Bone marrow (tissue), 2 donors: ENCODE measurements around the gene KNDC1.
"Not testable (repeated sequence)": the region's sequence is repeated elsewhere in the genome, so short reads cannot be mapped to it uniquely, and the experiment has no call there.

Experiments
- DNase-seq, 2 donors: peaks; one replicate each; lab custom pipeline; 2025; lab: John Stamatoyannopoulos, UW

Gene KNDC1

DNA sequence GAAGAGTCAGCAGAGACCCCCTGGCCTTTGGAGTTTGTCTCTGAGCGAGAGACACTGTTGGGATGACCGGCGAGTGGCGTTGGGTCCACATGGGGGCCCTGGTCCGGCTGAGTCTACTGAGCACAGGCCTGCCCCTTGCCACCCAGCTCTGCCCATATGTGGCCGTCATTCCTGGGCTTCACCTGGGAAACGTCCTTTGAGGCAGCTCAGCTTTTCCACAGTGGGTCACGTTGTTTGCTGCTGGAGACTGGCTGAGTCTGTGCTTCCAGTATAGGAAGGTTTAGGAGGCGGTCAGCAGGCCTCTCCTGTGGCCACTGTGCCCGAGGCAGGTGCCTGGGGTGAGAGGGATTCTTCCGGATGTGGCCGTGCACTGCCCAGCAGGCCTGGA lies 99.6 kb downstream of the KNDC1 start:
- no peak for DNase-seq

DNA sequence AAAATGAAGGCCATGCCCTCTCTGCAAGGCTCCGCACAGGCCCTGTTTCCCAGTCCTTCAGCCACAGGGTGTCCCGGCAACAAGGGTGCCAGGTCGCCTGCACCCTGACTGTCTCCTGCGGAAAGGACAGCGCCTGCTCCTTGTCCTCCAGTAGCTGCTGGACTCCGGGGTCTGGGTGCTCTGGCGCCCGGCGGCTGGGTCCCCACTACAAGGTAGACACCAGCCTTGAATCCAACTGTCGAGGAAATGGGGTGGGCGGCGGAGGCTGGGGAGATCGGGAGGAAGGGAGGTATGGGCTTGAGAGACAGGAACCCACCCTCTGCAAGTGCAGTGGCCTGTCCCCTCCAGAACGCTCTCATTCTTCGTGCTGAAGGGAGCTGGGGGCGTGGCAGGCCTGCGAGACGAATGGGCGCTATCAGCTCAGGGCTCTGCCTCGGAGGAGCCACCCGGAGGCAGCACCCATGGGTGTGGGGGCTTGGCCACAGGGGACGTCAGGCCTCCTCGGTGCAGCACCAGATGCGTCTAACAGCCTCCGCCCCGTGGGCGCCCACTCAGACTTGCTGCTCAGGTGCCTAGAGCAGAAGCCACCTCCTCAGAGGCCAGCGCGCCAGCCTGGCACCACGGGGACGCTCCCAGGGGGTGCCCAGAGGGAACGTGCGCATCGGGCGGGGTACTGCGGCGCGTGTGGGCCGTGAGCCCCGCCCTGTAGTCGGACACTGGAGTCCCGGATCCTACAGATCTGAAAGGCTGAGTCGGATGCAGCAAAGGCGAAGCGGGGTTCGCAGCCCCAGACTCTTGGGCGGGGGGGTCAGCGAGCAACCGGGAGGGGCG lies 101.1 kb downstream of the KNDC1 start:
- no peak for DNase-seq

DNA sequence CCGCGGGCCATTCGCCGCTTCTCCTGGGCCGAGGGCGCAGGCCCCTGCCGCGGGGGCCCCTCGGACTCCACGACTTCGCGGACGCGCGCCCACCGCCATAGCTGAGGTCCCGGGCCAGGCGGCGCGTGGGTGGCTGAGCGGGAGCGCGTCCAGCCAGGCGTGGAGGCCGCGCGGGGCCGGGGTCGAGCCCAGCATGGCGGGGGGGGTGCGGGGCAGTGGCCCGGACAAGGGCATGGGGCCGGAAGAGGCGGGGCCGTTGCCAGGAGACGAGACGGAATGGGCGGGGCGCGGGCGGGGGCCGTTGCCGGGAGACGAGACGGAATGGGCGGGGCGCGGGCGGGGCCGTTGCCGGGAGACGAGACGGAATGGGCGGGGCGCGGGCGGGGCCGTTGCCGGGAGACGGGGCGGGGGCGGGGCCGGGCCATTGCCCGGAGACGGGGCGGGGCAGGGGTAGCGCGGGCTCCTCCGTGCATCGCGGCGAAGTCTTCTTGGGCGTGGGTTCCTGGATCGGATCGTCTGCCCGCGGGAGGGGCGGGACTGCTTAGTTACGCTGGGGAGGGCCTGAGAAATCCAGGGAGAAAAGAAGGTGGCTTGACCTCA lies 101.8 kb downstream of the KNDC1 start:
- peak; percentile 37 to 72 for DNase-seq

DNA sequence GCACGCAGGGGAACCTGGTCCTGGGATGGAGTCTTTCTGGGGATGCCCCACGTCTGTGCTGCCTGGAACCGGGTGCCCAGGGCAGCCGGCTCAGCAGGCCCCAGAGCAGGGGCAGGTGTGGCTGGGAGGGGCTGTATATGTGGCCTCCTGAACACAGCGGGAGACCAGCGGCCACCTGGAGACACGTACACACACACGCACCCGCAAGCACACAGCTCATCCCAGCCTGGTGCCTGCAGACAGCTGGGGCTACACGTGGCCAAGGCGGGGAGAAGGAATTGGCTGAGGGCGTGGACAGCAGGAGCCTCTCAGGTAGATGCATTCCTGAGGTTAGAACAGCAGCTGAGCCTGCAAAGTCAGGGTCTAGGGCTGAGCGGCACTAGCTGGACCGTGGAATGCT lies 102.7 kb downstream of the KNDC1 start:
- no peak for DNase-seq

DNA sequence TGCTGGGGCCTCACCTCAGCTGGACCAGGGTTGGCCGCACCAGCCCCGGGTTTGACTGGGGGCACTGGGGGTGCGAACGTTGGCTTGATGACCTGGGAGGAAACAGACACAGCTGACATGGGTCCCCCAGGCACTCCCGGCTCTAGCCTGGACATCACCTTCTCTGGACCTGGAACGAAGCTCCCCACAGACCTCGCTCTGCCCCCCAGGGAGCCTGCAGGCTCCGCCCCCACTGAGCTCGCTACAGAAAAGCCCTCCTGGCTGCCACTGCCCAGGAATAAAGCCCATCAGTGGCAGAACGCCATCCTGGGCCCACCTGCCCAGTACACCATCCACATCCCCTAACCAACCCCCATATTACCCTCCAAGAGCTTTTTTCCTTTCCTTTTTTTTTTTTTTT lies 103.7 kb downstream of the KNDC1 start:
- DNase-seq, result no peak

DNA sequence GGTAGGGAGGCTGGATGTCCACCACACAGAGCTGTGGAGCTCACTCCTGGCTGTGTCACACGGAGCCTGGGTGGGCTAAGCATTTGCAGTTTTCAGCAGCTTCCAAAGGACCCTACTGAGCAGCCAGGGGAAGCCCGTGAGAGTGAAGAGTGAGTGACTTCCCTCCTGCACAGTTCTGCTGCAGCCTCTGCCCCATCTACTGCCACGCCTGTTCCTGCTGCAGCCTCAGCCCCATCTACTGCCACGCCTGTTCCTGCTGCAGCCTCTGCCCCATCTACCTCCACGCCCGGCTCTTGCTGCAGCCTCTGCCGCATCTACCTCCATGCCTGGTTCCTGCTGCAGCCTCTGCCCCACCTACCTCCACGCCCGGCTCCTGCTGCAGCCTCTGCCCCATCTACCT lies 104.4 kb downstream of the KNDC1 start:
- DNase-seq, result no peak

DNA sequence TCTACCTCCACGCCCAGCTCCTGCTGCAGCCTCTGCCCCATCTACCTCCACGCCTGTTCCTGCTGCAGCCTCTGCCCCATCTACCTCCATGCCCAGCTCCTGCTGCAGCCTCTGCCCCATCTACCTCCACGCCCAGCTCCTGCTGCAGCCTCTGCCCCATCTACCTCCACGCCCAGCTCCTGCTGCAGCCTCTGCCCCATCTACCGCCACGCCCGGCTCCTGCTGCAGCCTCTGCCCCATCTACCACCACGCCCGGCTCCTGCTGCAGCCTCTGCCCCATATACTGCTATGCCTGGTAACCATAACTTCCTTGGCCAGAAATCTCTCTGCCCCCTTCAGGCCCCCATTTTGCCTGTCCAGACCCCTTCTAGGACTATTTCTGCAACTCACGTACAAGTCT lies 105.0 kb downstream of the KNDC1 start:
- not testable (repeated sequence) for DNase-seq

DNA sequence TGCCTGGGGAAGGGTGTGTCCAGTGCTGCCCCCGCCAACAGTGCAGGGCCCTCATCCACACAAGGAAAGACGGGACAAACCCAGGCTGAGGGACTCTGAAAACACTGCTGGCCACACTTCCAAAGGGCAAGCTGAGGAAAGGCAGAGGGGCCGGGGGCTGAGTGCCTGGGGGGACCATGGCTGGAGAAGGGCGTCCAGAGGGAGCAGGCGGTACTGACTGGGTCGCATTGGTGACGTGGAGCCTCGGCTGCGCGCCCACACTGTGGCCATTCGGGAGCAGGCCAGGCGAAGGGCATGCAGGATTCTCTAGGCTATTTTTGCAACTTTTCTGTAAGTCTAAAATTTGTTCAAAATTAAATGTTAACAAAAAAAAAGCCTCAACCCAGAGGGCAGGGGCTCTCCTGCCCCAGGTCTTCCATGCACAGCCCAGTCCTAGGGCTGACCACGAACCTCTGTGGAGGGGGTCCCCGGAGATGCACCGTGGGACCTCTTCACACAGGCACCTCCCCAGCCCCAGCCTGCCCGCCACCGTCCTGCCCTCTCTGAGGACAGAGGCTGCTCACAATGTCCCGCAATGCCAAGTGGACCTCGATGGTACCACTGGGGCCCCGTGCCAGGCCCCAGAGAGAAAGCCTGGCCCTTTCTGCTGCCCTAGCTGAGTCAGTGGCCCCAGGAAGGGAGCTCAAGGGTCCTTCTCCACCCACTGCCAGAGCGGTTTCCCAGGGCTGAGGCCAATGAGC lies 106.2 kb downstream of the KNDC1 start:
- DNase-seq, result no peak

DNA sequence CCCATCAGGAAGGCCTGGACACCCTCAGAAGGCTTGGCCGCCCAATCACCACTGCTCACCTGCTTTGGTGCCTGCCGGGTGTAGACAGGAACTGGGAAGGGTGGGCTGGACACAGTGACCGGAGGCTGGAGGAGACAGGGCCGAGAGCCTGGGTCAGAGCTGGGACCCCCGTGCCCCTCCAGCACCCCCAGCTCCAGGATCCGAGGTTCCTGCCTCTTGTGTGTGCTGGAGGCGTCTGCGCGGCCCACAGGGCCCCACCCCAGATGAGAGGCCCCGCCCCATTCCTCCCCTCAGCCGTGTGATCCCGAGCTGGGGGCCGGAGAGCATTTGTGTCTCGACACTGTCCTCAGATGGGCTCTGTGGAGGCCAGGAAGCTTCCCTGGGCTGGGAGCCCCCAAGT lies 107.3 kb downstream of the KNDC1 start:
- DNase-seq, result no peak

DNA sequence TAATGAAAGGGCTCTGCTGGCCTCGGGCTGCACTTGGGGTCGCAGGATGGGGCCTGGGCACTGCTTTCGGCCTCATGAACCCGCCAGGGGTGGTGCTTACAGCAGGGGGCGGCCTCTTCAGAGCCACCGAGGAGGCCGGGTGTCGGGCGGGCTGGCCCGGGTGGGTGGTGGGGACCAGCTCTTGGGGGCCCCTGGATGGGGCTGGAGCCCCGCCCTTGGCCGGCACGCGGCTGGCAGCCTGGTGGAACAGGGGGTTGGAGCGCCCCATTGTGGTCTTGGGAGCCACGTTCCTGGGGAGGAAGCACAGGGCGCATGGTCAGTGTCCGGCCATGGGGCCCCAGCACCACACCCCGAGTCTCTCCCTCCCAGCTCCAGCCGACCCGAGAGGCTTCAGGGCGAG lies 107.8 kb downstream of the KNDC1 start:
- DNase-seq, result no peak

DNA sequence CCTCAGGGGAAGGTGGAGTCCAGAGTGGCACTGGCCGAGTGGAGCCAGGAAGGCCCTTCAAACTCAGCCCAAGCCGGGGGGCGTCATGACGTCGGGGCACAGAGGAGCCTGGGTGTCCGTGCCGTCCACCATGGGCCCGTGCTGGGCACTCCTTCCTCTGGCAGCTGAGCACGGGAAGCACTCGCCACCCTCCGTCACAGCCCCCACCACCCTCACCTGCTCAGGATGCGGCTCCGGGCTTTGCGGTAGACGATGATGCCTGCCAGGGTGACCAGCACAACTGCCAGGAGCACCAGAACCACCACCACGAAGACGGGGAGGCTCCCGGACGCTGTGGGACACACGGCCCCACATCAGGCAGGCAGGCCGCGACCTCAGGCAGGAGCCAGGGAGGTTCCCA lies 108.5 kb downstream of the KNDC1 start:
- no peak for DNase-seq

DNA sequence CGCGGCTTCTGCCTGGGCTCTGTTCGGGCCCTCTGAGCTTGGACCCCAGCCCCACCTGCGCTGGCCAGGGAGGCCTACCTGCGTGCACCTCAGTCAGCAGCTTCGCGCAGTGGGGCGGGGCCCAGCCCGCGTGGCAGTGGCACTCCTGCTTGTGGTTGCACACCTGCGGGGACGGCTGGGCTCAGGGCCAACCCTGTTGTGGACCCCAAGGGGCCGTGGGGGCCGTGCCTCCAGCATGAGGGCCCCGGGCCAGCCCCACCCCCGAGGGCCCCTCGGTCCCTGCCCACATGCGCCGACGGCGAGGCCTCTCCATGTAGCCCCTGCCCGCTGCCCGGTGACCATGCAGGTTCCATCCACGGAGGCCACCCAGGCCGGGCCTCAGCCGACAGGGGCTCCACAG lies 109.3 kb downstream of the KNDC1 start:
- DNase-seq, result no peak

DNA sequence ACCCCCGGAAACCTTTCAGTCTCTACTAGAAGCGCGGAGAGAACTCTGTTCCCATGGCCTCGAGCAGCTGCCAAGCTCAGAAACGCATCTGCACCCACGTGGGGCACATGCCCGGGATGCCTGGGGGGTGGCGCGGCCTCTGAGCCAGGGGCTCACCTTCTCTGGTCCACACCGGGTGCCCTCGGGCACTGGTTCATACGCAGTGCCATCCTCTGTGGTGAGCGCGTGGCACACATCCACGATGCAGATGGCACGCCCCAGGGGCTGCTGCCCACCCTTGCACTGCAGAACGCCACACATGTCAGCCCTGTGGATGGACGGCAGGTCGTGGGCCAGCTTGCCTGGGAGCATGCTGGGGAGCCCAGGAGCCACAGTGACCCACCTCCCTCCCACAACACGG lies 110.2 kb downstream of the KNDC1 start:
- no peak for DNase-seq

DNA sequence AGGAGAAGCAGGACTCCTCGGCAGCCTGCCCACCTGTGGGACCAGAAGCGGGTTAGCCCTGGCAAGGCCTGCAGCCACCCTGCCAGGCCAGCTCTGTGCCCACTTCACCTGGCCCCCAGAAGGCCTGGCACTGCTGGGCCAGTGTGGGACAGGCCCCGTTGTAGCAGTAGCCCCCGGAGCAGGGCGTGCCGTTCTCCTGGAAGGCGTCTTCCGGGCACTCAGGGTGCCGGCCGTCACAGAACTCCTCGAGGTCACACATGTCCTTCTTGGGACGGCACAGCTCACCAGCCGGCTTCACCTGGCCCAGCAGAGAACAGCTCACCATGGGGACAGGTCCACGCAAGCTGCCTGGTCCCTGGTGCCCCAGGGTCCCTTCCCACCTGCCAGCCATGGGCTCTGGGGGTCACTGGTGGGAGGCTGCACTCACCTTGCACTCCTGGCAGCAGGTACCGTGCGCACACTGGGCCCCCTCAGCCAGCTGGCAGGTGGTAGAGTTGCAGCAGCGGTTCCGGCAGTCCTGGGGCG lies 110.8 kb downstream of the KNDC1 start:
- no peak for DNase-seq

DNA sequence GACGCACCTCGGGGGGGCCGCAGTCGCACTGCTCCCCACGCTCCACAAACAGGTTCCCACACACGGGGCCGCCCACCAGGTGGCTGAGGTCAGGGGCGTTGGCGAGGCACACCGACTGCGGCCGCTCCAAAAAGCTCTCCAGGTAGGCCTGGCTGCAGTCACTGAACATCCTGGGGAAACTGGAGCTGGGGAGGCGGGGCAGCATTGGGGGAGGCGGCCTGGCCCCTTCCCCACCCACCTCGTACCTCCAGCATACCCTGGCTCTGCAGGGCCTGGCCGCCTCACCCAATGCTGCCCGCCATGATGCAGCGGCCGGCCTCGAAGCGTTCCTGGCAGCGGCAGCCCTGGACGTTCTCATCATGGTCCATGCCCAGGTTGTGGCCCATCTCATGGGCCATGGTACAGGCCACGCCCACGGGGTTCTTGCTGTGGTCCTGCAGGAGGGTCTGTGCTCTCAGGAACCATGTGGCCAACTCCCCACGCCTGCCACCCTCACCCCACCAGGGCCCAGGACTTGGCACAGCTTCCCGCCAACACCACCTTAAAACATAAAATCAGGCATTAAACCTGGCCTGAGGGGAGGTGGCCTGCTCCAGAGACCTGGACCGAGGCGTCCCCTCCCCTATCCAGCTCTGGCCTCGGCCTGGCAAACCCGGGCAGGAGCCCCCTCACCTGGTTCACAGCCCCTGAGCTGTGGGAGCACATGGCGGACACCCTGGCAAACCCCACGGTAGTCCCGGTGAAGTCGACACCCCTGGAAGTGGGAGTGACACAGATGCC lies 111.7 kb downstream of the KNDC1 start:
- no peak for DNase-seq

DNA sequence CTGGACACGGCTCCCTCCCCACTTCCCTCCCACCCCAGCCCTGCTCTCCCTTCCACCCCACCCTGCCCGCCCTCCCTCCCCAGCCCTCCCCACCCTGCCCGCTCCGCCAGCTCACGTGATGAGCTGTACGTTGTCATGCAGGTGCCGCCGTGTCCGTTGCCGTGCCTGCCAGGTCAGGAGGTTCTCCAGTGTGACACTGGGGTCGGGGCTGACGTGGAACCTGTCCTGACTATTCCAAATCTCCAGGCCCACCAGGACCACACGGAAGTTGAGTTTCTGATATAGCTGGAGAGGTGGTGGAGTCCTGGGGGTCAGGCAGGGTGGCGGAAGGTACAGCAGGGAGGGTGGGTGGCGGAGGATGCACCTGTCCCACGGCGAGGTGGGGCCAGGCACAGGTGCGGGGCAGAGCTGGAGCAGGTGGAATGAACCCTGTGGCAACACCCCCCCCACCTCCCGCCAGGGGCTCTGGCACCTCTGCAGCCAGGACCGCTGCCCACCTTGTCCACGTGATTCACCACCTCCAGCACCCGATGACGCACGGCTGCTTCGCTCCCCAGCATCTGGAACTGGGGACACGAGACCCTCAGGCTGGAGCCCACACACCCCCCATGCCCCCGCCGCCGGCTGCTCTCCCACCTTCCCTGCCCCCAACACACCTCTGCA lies 112.4 kb downstream of the KNDC1 start:
- no peak for DNase-seq

DNA sequence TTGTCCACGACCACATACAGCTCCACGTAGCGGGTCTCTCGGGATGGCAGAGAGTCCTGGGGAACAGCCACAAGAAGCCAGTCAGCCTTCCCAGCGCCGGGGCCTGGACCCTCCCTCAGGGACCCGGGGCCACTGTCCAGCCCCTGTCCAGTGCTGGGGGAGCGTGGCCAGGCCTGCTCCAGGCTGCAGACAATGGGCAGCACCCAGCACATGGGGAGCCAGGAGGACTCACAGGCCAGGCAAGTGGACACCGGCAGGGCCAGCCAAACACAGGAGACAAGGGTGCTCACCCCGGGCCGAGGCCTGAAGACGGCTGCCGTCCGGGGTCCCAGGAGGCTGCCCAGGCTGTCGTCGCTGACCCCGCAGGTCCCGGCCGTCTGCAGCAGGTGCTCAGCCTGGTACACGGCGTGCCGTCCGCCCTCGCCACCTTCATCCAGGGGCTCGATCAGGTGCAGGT lies 113.0 kb downstream of the KNDC1 start:
- no peak for DNase-seq

DNA sequence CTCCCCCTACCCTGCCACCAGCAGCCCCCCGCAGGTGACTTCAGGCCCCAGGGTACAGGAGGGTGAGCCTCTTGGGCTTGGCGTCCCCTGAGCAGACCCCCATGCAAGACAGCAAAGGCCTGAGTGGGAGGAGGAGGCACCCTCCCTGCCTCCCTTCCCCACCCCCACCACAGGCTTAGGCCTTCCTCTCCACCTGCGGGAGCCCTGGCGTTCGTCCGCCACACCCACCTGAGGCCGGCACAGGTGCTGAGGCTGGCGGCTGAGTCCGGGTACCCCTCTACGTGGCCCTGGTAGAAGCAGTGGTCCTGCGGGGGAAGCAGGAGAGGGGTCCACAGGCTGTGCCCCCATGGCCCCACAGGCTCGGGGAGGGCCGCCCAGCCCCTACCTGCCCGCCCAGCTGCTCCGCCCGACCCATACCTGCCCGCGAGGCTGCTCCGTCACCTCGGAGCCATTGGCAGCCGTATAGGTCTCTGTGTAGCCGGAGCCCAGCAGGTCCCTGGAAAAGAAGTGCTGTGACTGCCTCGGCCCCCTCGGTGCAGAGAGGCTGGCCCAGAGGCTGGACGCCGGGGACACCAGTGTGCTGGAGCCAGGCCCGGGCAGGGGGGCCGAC lies 113.6 kb downstream of the KNDC1 start:
- no peak for DNase-seq

DNA sequence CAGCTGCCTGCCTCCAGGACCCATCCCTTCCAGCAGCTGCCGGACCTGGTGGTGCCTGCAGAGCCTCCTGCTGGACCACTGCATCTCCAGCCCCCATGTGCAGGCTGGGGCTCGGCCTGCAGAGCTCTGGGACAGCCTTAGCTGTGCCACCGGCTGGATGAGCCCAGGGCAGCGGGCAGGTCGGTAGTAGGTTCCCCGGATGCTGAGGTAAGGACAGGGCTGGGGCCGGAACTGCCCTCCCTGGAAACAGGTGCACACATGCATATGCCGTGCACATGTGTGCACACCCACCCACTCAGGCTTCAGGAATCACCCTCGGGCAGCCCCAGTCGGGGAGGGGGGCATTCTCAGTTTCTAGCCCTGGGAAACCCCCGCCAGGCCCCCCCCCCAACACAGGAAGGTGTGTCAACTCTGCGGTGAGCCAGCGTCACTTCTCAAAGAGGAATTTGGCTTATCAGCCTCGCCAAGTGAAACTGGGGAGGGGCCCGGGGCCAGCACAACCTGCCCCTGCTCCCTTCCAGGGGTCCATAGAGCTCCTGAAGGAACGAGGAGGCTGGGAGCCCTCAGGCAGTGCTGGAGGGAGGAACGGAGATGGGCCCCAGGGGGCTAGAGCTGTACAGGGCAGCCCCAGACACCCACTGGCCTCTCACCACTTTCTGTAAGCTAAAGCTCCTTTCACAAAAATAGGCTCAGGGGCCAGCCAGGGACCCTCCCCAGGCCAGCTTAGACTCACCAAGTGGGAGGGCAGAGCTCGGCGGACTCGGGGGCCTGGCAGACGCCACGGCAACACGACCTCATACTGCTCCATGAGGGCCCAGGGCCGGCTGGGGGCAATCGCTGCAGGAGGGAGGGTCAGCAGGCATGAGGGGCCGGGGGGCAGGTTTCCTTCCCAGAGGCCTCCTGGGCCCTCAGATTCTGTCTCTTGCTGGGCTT lies 115.0 kb downstream of the KNDC1 start:
- DNase-seq, result peak; percentile 40 to 57

DNA sequence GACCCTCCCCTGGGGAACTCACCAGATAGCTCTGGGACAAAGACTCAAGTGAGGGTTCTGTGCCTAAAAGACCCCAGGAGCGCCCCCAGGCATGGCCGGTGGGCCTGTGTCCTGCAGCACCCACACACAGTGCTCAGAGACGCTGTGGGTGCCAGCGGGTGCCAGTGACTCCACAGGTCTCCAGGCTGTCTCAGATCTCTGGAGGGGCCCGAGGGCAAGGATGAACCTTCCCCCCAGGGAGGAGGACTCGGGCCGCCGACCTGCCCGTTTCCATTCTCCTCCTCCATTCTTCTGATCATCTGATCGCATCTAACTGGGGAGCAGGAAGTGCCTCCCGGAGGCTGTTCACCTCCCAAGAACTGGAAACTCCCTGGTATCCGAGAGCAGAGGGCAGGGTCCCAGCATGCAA lies 115.7 kb downstream of the KNDC1 start:
- peak in 1 of 2 donors; percentile 64 for DNase-seq
